PC-3 (cell line): ENCODE data around the gene SUB1. TPM values are rescaled to one million over a fixed set of nuclear protein-coding genes. Genes with fewer than 3 reads are reported as not detected.

ENCODE experiments used
- ATAC-seq: fragments of 200-7000 bp; cut with Tn5 transposase; 2 replicates; pipeline ENCODE4 v1.9.1; 2020; ENCODE audit warnings: mild to moderate bottlenecking, moderate library complexity
- BruUV-seq: library from RNA; stranded (reverse); fragments of 400-500 nt; replicated peaks from 2 replicates; lab custom pipeline; 2021; lab: Mats Ljungman, UMichigan
- CTCF ChIA-PET: fragments of 300-600 bp; sonication (Branson Sonifier 250); formaldehyde crosslinking; loops from one replicate; lab custom pipeline; 2022; ENCODE audit warnings: antibody characterized with exemption; lab: Charles Lee
- POLR2A ChIA-PET: fragments of 300-600 bp; sonication (Branson Sonifier 250); formaldehyde crosslinking; loops from one replicate; lab custom pipeline; 2022; ENCODE audit warnings: antibody characterized with exemption; ENCODE audit not compliant: unreplicated experiment; lab: Charles Lee
- DNase-seq: peaks from one replicate; pipeline ENCODE4 v3.0.0-alpha.2; 2015
- H2AFZ ChIP-seq: fragments of 300-600 bp; sonication (generic); 2 replicates; pipeline ENCODE4 v1.6.0; 2016; ENCODE audit warnings: antibody characterized with exemption, low read length
- H3F3A ChIP-seq: fragments of 300-600 bp; sonication (generic); one replicate; pipeline ENCODE4 v1.6.0; 2017; ENCODE audit warnings: antibody characterized with exemption, low read length, control low read depth, mild to moderate bottlenecking; ENCODE audit not compliant: unreplicated experiment
- H3K27ac ChIP-seq: fragments of 300-600 bp; sonication (generic); 2 replicates; pipeline ENCODE4 v1.5.1; 2016; ENCODE audit warnings: mild to moderate bottlenecking, low read length
- H3K27me3 ChIP-seq: fragments of 300-600 bp; sonication (generic); 2 replicates; pipeline ENCODE4 v1.6.1; 2016; ENCODE audit warnings: low read length, mixed read lengths
- H3K36me3 ChIP-seq: fragments of 300-600 bp; sonication (generic); 2 replicates; pipeline ENCODE4 v1.6.1; 2016; ENCODE audit warnings: low read depth, mixed run types, low read length, mixed read lengths
- H3K4me1 ChIP-seq: fragments of 300-600 bp; sonication (generic); 2 replicates; pipeline ENCODE4 v1.5.1; 2016; ENCODE audit warnings: low read length; ENCODE audit not compliant: insufficient read depth
- H3K4me2 ChIP-seq: fragments of 300-600 bp; sonication (generic); 2 replicates; pipeline ENCODE4 v1.6.0; 2016; ENCODE audit warnings: low read length
- H3K4me3 ChIP-seq: fragments of 300-600 bp; sonication (generic); 2 replicates; pipeline ENCODE4 v1.5.1; 2016; ENCODE audit warnings: mild to moderate bottlenecking, low read length, mixed read lengths
- H3K79me2 ChIP-seq: fragments of 300-600 bp; sonication (generic); 2 replicates; pipeline ENCODE4 v1.6.1; 2017; ENCODE audit warnings: low read length, mixed read lengths
- H3K9ac ChIP-seq: fragments of 300-600 bp; sonication (generic); 2 replicates; pipeline ENCODE4 v1.6.0; 2016; ENCODE audit warnings: mild to moderate bottlenecking, low read length
- H3K9me2 ChIP-seq: fragments of 300-600 bp; sonication (generic); replicated peaks from 2 replicates; pipeline ENCODE4 v1.6.1; 2016; ENCODE audit warnings: mixed run types, low read length, mixed read lengths
- H3K9me3 ChIP-seq: fragments of 300-600 bp; sonication (generic); 2 replicates; pipeline ENCODE4 v1.6.1; 2016; ENCODE audit warnings: low read length, mixed read lengths
- H4K20me1 ChIP-seq: fragments of 300-600 bp; sonication (generic); 2 replicates; pipeline ENCODE4 v1.6.1; 2016; ENCODE audit warnings: low read length, mixed read lengths
- CTCF ChIP-seq: fragments of 300-600 bp; sonication (generic); conservative IDR thresholded peaks from 2 replicates; pipeline ENCODE4 v1.5.1; 2017; ENCODE audit warnings: antibody characterized with exemption, low read depth, mild to moderate bottlenecking, low read length
- EZH2 ChIP-seq: fragments of 300-600 bp; sonication (generic); IDR thresholded peaks from one replicate; pipeline ENCODE4 v1.6.1; 2017; ENCODE audit warnings: antibody characterized with exemption, mild to moderate bottlenecking, low read length; ENCODE audit not compliant: unreplicated experiment
- EZH2phosphoT487 ChIP-seq: fragments of 300-600 bp; sonication (generic); IDR thresholded peaks from 2 replicates; pipeline ENCODE4 v1.6.1; 2018; ENCODE audit warnings: mild to moderate bottlenecking, antibody characterized with exemption, low read length, borderline replicate concordance
- intact Hi-C: fragments of 100-400 bp; cut with micrococcal nuclease; formaldehyde crosslinking; loops from 2 replicates; pipeline ENCODE4 v1.9.0; 2023
- total RNA-seq: library from RNA; depleted of rRNA; stranded (reverse); fragments of >200 nt; gene quantifications from 2 replicates; pipeline ENCODE4 v1.2.3, GENCODE V29; 2014

Gene SUB1
- total RNA-seq, 1 experiment from 2014 or later, result 185 TPM

GRCh38 chr5:32584646-32585045 lies 711 bp upstream of the SUB1 start:
- peak overlapping the region; percentile 73 for H2AFZ ChIP-seq
- no peaks in the 10 kb centered on the region for H3K27me3 ChIP-seq
- H3K4me3 ChIP-seq, result no peak overlapping the region
- H4K20me1 ChIP-seq, result peaks cover 25% of the 10 kb centered on the region
- H3K9me2 ChIP-seq, result no peaks in the 10 kb centered on the region
- CTCF ChIA-PET, result no interaction called here
- POLR2A ChIA-PET, result interaction anchor here (0.6 kb wide), 1 partner anchor 96 kb away, joined by 3 read pairs; no protein-coding TSS in a partner anchor
- H3K79me2 ChIP-seq, result peaks cover 43% of the 10 kb centered on the region
- H3K36me3 ChIP-seq, result peaks cover 16% of the 10 kb centered on the region; the same call in 1 of the 2 replicates
- DNase-seq (no peak), ATAC-seq (no peak)
- peak overlapping the region; percentile 96; the same call in 1 of the 2 replicates for H3K4me2 ChIP-seq
- TSS peak; percentile 73 for BruUV-seq
- no peak overlapping the region for H3K9ac ChIP-seq
- intact Hi-C loops, result loop anchor here (1.0 to 5.0 kb wide), 3 partner anchors 58 to 95 kb away; no protein-coding TSS in a partner anchor
- H3K27ac ChIP-seq, result no peak overlapping the region
- peaks cover 16% of the 10 kb centered on the region for H3K4me1 ChIP-seq
- peaks cover 4% of the 10 kb centered on the region for H3F3A ChIP-seq
- H3K9me3 ChIP-seq, result no peaks in the 10 kb centered on the region
- TF ChIP-seq CTCF (no peak), EZH2 (no peak), EZH2phosphoT487 (no peak)

GRCh38 chr5:32585122-32585445 lies 273 bp upstream of the SUB1 start:
- ChIA-PET CTCF (no interaction called here), POLR2A (interaction anchor here (0.6 kb wide), 1 partner anchor 96 kb away, joined by 3 read pairs; no protein-coding TSS in a partner anchor)
- H3K9me2 ChIP-seq, result no peaks in the 10 kb centered on the region
- no peaks in the 10 kb centered on the region for H3K27me3 ChIP-seq
- peaks cover 48% of the 10 kb centered on the region for H3K79me2 ChIP-seq
- H3K4me3 ChIP-seq, result peak overlapping the region; percentile 87
- H3K9ac ChIP-seq, result peak overlapping the region; percentile 99
- peaks cover 28% of the 10 kb centered on the region for H4K20me1 ChIP-seq
- H3K4me1 ChIP-seq, result peaks cover 16% of the 10 kb centered on the region
- TF ChIP-seq CTCF (no peak), EZH2 (no peak), EZH2phosphoT487 (no peak)
- peaks cover 6% of the 10 kb centered on the region for H3F3A ChIP-seq
- DNase-seq (no peak), ATAC-seq (no peak)
- no TSS peak for BruUV-seq
- peak overlapping the region; percentile 73 for H2AFZ ChIP-seq
- H3K9me3 ChIP-seq, result no peaks in the 10 kb centered on the region
- no peak overlapping the region for H3K27ac ChIP-seq
- intact Hi-C loops, result loop anchor here (1.0 to 5.0 kb wide), 3 partner anchors 58 to 96 kb away; no protein-coding TSS in a partner anchor
- H3K4me2 ChIP-seq, result peak overlapping the region; percentile 96
- peaks cover 20% of the 10 kb centered on the region; the same call in 1 of the 2 replicates for H3K36me3 ChIP-seq

GRCh38 chr5:32586276-32586599 lies 881 bp downstream of the SUB1 start:
- Histone ChIP-seq H3K9me3 (no peaks in the 10 kb centered on the region), H3K36me3 (peaks cover 25% of the 10 kb centered on the region), H3K4me3 (peak overlapping the region; percentile 87), H2AFZ (no peak overlapping the region), H3K27ac (no peak overlapping the region), H3K4me1 (peaks cover 16% of the 10 kb centered on the region), H4K20me1 (peaks cover 32% of the 10 kb centered on the region), H3K9ac (peak overlapping the region; percentile 99), H3K9me2 (no peaks in the 10 kb centered on the region), H3K27me3 (no peaks in the 10 kb centered on the region), H3F3A (peaks cover 6% of the 10 kb centered on the region), H3K4me2 (peak overlapping the region; percentile 96), H3K79me2 (peaks cover 53% of the 10 kb centered on the region)
- CTCF ChIA-PET, result no interaction called here
- DNase-seq (no peak), ATAC-seq (no peak)
- intact Hi-C loops, result loop anchor here (5.0 kb wide), 1 partner anchor 79 kb away; no protein-coding TSS in a partner anchor
- TF ChIP-seq EZH2phosphoT487, result no peak
- no peak for TF ChIP-seq EZH2
- TF ChIP-seq CTCF, result no peak
- POLR2A ChIA-PET, result no interaction called here
- BruUV-seq, result no TSS peak
